HFFc6 (cell line): ENCODE data around the gene C1GALT1. TPM values are rescaled to one million over a fixed set of nuclear protein-coding genes. Genes with fewer than 3 reads are reported as not detected.

Experiments
- DNase-seq: peaks from one replicate; pipeline ENCODE4 v3.0.0-alpha.2; 2018
- H3K27ac Mint-ChIP-seq: 2 replicates; pipeline ENCODE4 v1.8.0; 2020; ENCODE audit warnings: mild to moderate bottlenecking, mixed read lengths
- H3K27me3 Mint-ChIP-seq: 2 replicates; pipeline ENCODE4 v1.8.0; 2021; ENCODE audit warnings: mild to moderate bottlenecking, moderate library complexity, mixed read lengths; ENCODE audit not compliant: insufficient read depth
- H3K36me3 Mint-ChIP-seq: 2 replicates; pipeline ENCODE4 v1.8.0; 2021; ENCODE audit warnings: low read depth, mixed read lengths
- H3K4me1 Mint-ChIP-seq: 2 replicates; pipeline ENCODE4 v1.8.0; 2020; ENCODE audit warnings: low read depth, mixed read lengths
- H3K4me3 Mint-ChIP-seq: 2 replicates; pipeline ENCODE4 v1.8.0; 2020; ENCODE audit warnings: mild to moderate bottlenecking, moderate library complexity, mixed read lengths
- H3K9me3 Mint-ChIP-seq: 2 replicates; pipeline ENCODE4 v1.8.0; 2020; ENCODE audit warnings: mild to moderate bottlenecking, mixed read lengths
- total RNA-seq, 6 experiments: library from RNA; stranded (reverse); fragmentation: NEBNext Ultra II Directional; extraction: Animal tissue kit (Norgen Biotek cat#: 25700); gene quantifications; 2 replicates in 1 of 6; 3 replicates in 5 of 6; pipeline ENCODE4 v1.2.3, GENCODE V29; 2021
- TF ChIP-seq, protein P1 (sequence below): fragments of 200-600 bp; sonication (generic); IDR thresholded peaks from 2 replicates; pipeline ENCODE4 v1.5.0; 2021; ENCODE audit warnings: antibody characterized with exemption, mild to moderate bottlenecking

Gene C1GALT1
- total RNA-seq, 6 experiments from 2014 or later = 32.3 to 47.4 (median 34.1) TPM

DNA sequence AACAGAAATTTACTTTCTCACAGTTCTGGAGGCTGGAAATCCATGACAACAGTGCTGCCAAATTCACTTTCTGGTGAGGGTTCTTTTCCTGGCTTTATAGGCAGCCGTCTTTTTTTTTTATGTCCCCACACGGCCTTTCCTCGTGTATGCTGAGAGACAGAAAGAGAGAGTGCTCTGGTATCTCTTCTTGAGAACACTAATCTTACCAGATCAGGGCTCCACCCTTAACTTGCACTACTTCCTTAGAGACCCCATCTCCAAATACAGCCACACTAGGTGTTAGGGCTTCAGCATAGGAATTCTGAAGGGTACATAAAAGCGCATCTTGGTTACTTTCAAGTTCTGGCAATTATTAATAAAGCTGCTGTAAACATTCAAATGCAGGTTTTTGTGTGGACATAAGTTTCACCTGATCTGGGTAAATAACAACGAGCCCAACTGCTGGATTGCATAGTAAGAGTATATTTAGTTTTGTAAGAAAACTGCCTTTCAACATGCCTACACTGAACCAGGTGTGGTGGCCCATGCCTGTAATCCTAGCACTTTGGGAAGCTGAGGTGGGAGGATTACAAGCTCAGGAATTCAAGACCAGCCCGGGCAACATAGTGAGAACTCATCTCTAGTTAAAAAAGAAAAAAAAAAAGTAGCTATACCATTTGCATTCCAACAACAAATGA lies 8.2 kb upstream of the C1GALT1 start:
- Mint-ChIP-seq H3K4me3 (no peak overlapping the region), H3K27ac (no peak overlapping the region), H3K4me1 (peaks cover 37% of the 10 kb centered on the region), H3K27me3 (no peaks in the 10 kb centered on the region), H3K9me3 (peaks cover 27% of the 10 kb centered on the region), H3K36me3 (peaks cover 58% of the 10 kb centered on the region)
- DNase-seq = no peak
- TF ChIP-seq, protein P1, sequence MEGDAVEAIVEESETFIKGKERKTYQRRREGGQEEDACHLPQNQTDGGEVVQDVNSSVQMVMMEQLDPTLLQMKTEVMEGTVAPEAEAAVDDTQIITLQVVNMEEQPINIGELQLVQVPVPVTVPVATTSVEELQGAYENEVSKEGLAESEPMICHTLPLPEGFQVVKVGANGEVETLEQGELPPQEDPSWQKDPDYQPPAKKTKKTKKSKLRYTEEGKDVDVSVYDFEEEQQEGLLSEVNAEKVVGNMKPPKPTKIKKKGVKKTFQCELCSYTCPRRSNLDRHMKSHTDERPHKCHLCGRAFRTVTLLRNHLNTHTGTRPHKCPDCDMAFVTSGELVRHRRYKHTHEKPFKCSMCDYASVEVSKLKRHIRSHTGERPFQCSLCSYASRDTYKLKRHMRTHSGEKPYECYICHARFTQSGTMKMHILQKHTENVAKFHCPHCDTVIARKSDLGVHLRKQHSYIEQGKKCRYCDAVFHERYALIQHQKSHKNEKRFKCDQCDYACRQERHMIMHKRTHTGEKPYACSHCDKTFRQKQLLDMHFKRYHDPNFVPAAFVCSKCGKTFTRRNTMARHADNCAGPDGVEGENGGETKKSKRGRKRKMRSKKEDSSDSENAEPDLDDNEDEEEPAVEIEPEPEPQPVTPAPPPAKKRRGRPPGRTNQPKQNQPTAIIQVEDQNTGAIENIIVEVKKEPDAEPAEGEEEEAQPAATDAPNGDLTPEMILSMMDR = no peak

DNA sequence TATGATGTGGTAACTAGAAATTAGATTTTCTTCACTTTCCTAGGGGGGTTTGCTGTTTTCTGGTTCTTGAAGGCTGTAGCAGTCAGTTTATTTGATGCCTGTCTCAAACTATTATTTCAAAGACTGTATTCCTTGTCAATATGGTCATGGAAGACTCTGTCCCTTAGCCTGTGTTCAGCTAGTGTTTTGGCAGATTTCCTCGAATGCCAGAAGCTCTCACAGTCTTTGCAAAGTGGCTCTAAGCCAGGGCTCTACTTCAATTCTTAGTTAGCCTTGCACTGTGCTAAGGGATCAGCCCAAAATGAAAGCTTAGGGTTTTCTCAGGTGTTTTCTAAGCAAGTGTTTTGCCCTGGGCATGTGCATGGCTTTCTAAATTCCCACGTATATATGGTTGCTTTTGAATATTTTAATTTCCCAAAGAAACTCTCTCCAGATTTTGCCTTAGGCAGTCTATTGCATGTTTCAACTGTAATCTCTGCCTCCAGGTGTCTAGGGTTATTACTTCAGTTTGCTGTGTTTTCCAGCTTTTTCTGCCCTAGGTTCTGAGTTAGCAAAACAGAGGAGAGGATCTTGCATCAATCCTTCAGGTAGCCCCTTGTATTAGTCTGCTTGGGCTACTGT lies 7.2 kb upstream of the C1GALT1 start:
- no peak for DNase-seq
- peaks cover 27% of the 10 kb centered on the region for H3K9me3 Mint-ChIP-seq
- H3K27me3 Mint-ChIP-seq = no peaks in the 10 kb centered on the region
- H3K4me3 Mint-ChIP-seq = no peak overlapping the region
- TF ChIP-seq, protein P1 = no peak
- peaks cover 39% of the 10 kb centered on the region for H3K4me1 Mint-ChIP-seq
- peaks cover 47% of the 10 kb centered on the region for H3K36me3 Mint-ChIP-seq
- no peak overlapping the region for H3K27ac Mint-ChIP-seq

DNA sequence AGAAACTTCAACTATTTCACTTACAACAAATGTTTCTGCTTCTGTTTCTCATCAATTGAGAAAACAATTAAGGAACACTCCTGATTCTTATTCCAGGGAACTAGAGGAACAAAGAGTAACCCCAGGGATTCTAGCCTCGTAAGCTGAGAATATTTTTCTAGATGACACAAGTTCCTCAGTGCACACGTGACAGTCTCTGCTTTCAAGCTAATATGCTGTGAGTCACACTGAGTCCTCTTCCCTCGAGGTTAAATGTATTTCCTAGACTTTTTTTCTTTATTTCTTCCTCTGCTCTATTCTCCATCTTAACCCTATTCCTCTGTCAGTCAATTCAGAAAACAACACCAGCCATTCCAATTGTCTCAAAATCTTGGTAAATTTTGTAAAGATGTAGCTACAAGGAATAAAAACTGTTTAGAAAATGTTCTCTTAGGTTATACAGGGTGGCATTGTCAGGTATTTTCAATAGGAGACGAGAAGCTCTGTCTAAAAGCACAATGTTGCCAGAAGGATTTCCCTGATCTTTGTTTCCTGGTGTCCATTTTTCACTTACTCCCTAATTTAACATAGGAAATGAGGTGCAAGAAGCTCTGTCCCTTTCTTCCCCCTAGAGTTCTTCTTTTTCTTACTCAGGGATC lies 5.8 kb upstream of the C1GALT1 start:
- Mint-ChIP-seq H3K27ac (peak overlapping the region; percentile 89), H3K27me3 (no peaks in the 10 kb centered on the region; the same call in 1 of the 2 replicates), H3K36me3 (peaks cover 36% of the 10 kb centered on the region), H3K4me1 (peaks cover 47% of the 10 kb centered on the region), H3K9me3 (peaks cover 24% of the 10 kb centered on the region), H3K4me3 (peak overlapping the region; percentile 78)
- DNase-seq = peak; percentile 81
- TF ChIP-seq, protein P1 = no peak

DNA sequence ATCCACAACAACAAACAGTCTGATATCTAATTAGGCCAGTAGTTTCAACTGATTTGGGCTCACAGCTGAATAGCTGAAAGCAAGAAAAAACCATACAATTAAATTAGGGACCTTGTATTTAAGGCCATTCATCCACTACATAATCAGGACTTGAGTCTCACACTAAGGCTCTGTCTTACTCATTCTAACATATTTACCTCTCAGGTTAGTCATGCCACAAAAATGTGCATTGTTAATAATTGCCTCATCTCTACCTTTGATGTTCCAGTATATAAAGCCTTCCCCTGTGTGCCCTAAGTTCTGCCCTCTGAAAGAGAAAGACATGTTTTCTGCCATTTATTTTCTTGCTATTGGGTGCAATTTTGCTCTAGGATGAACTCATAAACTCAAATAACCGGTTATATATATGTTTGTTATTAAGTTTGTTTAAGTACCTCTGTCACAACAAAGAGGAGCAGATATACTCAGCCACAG lies 5.3 kb upstream of the C1GALT1 start:
- Mint-ChIP-seq H3K27me3 (no peaks in the 10 kb centered on the region; the same call in 1 of the 2 replicates), H3K4me1 (peaks cover 50% of the 10 kb centered on the region), H3K9me3 (peaks cover 22% of the 10 kb centered on the region), H3K36me3 (peaks cover 31% of the 10 kb centered on the region), H3K4me3 (peak overlapping the region; percentile 78), H3K27ac (peak overlapping the region; percentile 89)
- TF ChIP-seq, protein P1 = no peak
- DNase-seq = peak; percentile 75

DNA sequence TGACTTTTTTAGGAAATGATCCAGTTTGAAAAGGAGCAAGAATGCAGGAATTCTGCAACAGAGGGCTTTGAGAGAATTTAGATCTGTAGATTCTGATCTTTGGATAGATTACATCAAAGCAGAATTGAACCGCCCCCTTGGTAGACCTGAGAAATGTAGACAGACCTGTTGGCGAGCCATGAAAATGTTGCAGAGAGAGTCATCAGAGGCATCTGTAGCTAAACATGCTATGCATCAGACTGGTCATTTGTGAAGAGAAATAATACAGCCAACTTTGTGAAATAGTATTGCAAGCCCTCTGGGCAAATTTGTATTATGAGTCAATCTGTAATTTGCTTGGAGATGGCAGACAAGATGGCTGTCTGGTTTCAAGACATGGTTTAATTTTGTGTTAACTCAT lies 4.3 kb upstream of the C1GALT1 start:
- no peak overlapping the region for H3K4me3 Mint-ChIP-seq
- H3K4me1 Mint-ChIP-seq = peaks cover 50% of the 10 kb centered on the region
- H3K9me3 Mint-ChIP-seq = peaks cover 14% of the 10 kb centered on the region
- H3K27me3 Mint-ChIP-seq = no peaks in the 10 kb centered on the region; the same call in 1 of the 2 replicates
- H3K36me3 Mint-ChIP-seq = peaks cover 21% of the 10 kb centered on the region
- DNase-seq = peak; percentile 38
- TF ChIP-seq, protein P1 = no peak
- H3K27ac Mint-ChIP-seq = peak overlapping the region; percentile 31; the same call in 1 of the 2 replicates
